ENCODE results near the gene STK35.

The STK35 gene

DNA sequence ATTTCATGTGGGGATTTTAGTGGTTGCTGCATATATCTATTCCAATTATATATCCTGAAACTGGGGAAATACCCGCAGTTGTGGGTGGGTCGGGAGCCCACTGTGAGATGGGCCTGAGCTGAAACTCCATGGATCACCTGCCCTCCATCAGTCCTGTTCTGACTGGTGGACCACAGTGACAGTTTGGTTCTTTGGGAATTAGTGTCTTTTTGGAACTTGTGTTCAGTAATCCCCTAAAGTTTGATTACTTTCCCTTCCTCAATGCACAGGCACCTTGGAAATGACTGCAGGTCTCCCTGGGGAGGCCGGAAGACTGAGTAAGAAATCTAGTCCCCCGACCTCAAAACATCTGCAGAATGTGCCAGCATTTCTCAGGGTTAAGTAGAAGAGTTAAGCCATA, 11.3 kb downstream of the STK35 start:
- no peak for TF ChIP-seq REST (IDR thresholded peaks at IDR 0.05; ENCODE audit: insufficient replicate concordance, low read depth)
- TF ChIP-seq POLR2AphosphoS5 (IDR thresholded peaks at IDR 0.05; ENCODE audit: low read depth) = no peak
- TF ChIP-seq SPI1 (IDR thresholded peaks at IDR 0.05; ENCODE audit: borderline replicate concordance, low read depth) = no peak
- no peak for TF ChIP-seq GABPA (IDR thresholded peaks at IDR 0.05; ENCODE audit: low read depth)
- TF ChIP-seq CTCF (IDR thresholded peaks at IDR 0.05; ENCODE audit: insufficient read depth, low read length) = no peak
- no peak overlapping the region for H3K4me3 ChIP-seq (replicated peaks; ENCODE audit: insufficient read depth, low read length)
- no peaks in the 10 kb centered on the region for H3K27me3 ChIP-seq (ENCODE audit: insufficient read depth, poor library complexity, severe bottlenecking)
- no peak for DNase-seq (ENCODE audit: low read depth in 1 of 2, low spot score in 1 of 2)
- H3K27ac ChIP-seq (replicated peaks) = no peak overlapping the region

GRCh38 chr20:2114127-2114959, 12.7 kb downstream of the STK35 start:
- Histone ChIP-seq H3K27me3 (ENCODE audit: insufficient read depth, poor library complexity, severe bottlenecking) (no peaks in the 10 kb centered on the region), H3K27ac (replicated peaks) (no peak overlapping the region), H3K4me3 (replicated peaks; ENCODE audit: insufficient read depth, low read length) (no peak overlapping the region)
- no peak for DNase-seq (ENCODE audit: low read depth in 1 of 2, low spot score in 1 of 2)
- TF ChIP-seq SPI1 (IDR thresholded peaks at IDR 0.05; ENCODE audit: borderline replicate concordance, low read depth) (no peak), GABPA (IDR thresholded peaks at IDR 0.05; ENCODE audit: low read depth) (no peak), CTCF (IDR thresholded peaks at IDR 0.05; ENCODE audit: insufficient read depth, low read length) (no peak), POLR2AphosphoS5 (IDR thresholded peaks at IDR 0.05; ENCODE audit: low read depth) (no peak), REST (IDR thresholded peaks at IDR 0.05; ENCODE audit: insufficient replicate concordance, low read depth) (no peak)

DNA sequence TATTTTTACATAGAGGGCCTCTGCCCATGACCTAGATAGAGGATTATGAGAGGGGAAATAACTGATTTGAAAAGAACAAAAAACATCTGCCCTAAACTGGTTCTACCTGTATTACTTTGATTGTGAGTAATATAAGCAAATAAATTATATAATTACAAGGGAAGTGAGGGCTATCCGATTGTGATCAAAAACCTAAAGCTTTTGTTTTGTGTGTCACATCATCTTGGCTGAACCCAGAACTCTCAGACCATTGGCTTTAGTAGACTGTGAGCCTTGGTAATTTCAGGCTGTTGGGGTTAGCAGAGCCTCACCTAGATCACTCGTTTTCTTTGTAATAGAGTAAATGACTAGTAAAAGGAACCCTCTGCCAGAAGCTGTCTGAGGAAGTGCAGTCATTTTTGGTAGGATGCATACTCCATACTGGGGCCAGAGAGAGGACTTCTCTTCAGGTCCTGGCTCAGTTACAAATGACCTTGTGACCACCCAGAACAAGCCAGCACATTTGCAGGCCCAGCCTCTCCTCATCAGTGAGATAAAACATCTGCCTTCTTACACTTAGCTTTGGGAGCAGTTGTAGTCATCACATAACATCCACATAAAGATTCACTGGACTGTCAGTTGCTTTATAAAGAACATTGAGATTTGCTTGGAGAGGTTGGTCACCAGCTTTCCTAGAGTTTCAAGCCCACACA, 13.5 kb downstream of the STK35 start:
- no peak overlapping the region for H3K27ac ChIP-seq (replicated peaks)
- no peaks in the 10 kb centered on the region for H3K27me3 ChIP-seq (ENCODE audit: insufficient read depth, poor library complexity, severe bottlenecking)
- DNase-seq (ENCODE audit: low read depth in 1 of 2, low spot score in 1 of 2) = no peak
- TF ChIP-seq SPI1 (IDR thresholded peaks at IDR 0.05; ENCODE audit: borderline replicate concordance, low read depth) = no peak
- TF ChIP-seq POLR2AphosphoS5 (IDR thresholded peaks at IDR 0.05; ENCODE audit: low read depth) = no peak
- no peak for TF ChIP-seq REST (IDR thresholded peaks at IDR 0.05; ENCODE audit: insufficient replicate concordance, low read depth)
- TF ChIP-seq GABPA (IDR thresholded peaks at IDR 0.05; ENCODE audit: low read depth) = no peak
- TF ChIP-seq CTCF (IDR thresholded peaks at IDR 0.05; ENCODE audit: insufficient read depth, low read length) = no peak
- no peak overlapping the region for H3K4me3 ChIP-seq (replicated peaks; ENCODE audit: insufficient read depth, low read length)

Measured in HL-60 (cell line).